GM20000 (cell line): ENCODE measurements around the gene SPG7.

ENCODE experiments used
- DNase-seq: peaks from one replicate; pipeline ENCODE4 v3.0.0; 2012; ENCODE audit warnings: low spot score
- CTCF ChIP-seq: IDR thresholded peaks from 2 replicates; pipeline ENCODE4 v1.5.1; 2012; ENCODE audit warnings: mild to moderate bottlenecking, control low read depth; ENCODE audit errors: extremely low read depth, missing control alignments

SPG7 gene

GRCh38 chr16:89472711-89473075 is 35.5 kb upstream of the SPG7 start:
- TF ChIP-seq CTCF = no peak
- DNase-seq = no peak

GRCh38 chr16:89473136-89473712 is 35.0 kb upstream of the SPG7 start:
- TF ChIP-seq CTCF = no peak
- no peak for DNase-seq

GRCh38 chr16:89473791-89474414 is 34.3 kb upstream of the SPG7 start:
- no peak for TF ChIP-seq CTCF
- DNase-seq = no peak

GRCh38 chr16:89475144-89475543 is 33.1 kb upstream of the SPG7 start:
- no peak for TF ChIP-seq CTCF
- no peak for DNase-seq

- TF ChIP-seq CTCF = no peak
- no peak for DNase-seq
Measured at GRCh38 chr16:89476379-89476778, 31.8 kb upstream of the SPG7 start.

- TF ChIP-seq CTCF = no peak
- peak; percentile 67 for DNase-seq
Measured at GRCh38 chr16:89476811-89477261, 31.4 kb upstream of the SPG7 start.

GRCh38 chr16:89478576-89479221 is 29.5 kb upstream of the SPG7 start:
- no peak for DNase-seq
- TF ChIP-seq CTCF = no peak
